ENCODE measurements around the gene MRPL38.

The MRPL38 gene

DNA sequence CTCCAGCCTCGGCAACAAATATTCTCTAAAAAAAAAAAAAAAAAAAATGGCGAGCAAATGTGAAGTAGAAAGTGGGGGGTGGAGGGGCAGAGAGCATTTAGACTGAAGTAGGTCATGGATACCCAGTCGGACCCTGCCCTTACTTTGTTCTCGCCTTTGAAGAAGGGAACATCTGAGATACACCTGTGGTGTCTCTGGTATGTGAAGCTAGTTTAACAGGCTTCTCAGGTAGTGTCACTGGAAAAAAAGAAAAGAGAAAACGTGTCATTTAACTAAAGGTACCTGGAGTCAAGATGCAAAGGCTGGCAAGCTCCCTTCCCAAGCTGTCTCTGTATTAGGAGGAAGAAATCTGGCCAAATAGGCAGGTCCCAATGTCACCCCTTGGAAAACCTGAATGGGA, 28.2 kb upstream of the MRPL38 start:
- peaks cover 4% of the 10 kb centered on the region for H3K36me3 ChIP-seq (ENCODE audit: control insufficient read depth, insufficient read depth, low read length)
- H3K4me1 ChIP-seq (ENCODE audit: control insufficient read depth, insufficient read depth, low read length), result no peaks in the 10 kb centered on the region
- H3K9me3 ChIP-seq (ENCODE audit: control insufficient read depth, low read length), result no peaks in the 10 kb centered on the region
- 92 to 94% methylated on average over 5 of the region's 5 CpGs for WGBS, 2 experiments
- H3K27me3 ChIP-seq (ENCODE audit: control insufficient read depth, insufficient read depth, low read length, poor library complexity, severe bottlenecking), result no peaks in the 10 kb centered on the region
- no peak overlapping the region for H3K4me3 ChIP-seq (ENCODE audit: insufficient read depth, low read depth, low read length)
- H3K27ac ChIP-seq (ENCODE audit: insufficient read depth, low read depth, low read length, poor library complexity, severe bottlenecking), result no peak overlapping the region

GRCh38 chr17:75931062-75931461, 26.4 kb upstream of the MRPL38 start:
- H3K4me1 ChIP-seq (ENCODE audit: control insufficient read depth, insufficient read depth, low read length), result no peaks in the 10 kb centered on the region
- no peak overlapping the region for H3K27ac ChIP-seq (ENCODE audit: insufficient read depth, low read depth, low read length, poor library complexity, severe bottlenecking)
- no peak overlapping the region for H3K4me3 ChIP-seq (ENCODE audit: insufficient read depth, low read depth, low read length)
- H3K27me3 ChIP-seq (ENCODE audit: control insufficient read depth, insufficient read depth, low read length, poor library complexity, severe bottlenecking), result no peaks in the 10 kb centered on the region
- no peaks in the 10 kb centered on the region for H3K9me3 ChIP-seq (ENCODE audit: control insufficient read depth, low read length)
- 89 to 91% methylated on average over 4 of the region's 4 CpGs for WGBS, 2 experiments
- peaks cover 4% of the 10 kb centered on the region for H3K36me3 ChIP-seq (ENCODE audit: control insufficient read depth, insufficient read depth, low read length)

DNA sequence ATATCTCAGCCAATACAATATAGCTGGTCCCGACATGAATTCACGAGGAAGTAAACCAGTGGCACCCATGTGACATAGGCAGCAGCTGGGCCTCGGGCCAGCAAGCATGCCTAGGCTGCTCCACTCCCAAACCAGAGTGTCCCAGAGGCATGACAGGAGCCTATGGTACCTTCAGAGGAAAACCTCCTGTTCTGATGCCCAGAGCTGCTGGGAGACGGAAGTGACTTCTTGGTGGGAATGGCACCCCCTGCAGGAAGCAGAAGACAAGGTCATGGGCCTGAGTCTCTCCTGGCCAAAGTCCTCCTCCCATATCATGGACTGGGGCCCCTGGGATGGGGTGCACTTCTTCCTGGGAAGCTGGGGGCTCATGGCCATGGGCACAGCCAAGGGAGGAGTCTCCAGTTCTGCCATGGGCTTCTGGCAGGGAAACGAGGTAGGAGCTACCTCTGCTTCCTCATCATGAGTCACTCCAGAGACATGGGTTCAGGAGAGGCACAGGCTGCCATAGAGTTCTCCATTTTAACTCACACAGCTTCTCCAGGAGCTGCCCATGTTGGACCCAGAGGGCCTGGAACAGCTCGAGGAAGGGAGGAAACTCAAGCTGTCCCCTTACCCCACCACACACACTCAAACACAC, 22.7 kb upstream of the MRPL38 start:
- Histone ChIP-seq H3K27me3 (ENCODE audit: control insufficient read depth, insufficient read depth, low read length, poor library complexity, severe bottlenecking) (no peaks in the 10 kb centered on the region), H3K9me3 (ENCODE audit: control insufficient read depth, low read length) (no peaks in the 10 kb centered on the region), H3K36me3 (ENCODE audit: control insufficient read depth, insufficient read depth, low read length) (peaks cover 4% of the 10 kb centered on the region), H3K4me1 (ENCODE audit: control insufficient read depth, insufficient read depth, low read length) (no peaks in the 10 kb centered on the region), H3K27ac (ENCODE audit: insufficient read depth, low read depth, low read length, poor library complexity, severe bottlenecking) (no peak overlapping the region), H3K4me3 (ENCODE audit: insufficient read depth, low read depth, low read length) (no peak overlapping the region)
- WGBS, 2 experiments, result 84 to 89% methylated on average over 6 of the region's 6 CpGs

- H3K4me1 ChIP-seq (ENCODE audit: control insufficient read depth, insufficient read depth, low read length), result no peaks in the 10 kb centered on the region
- H3K27ac ChIP-seq (ENCODE audit: insufficient read depth, low read depth, low read length, poor library complexity, severe bottlenecking), result no peak overlapping the region
- 90% methylated on average over 4 of the region's 4 CpGs for WGBS, 2 experiments
- H3K36me3 ChIP-seq (ENCODE audit: control insufficient read depth, insufficient read depth, low read length), result peaks cover 4% of the 10 kb centered on the region
- no peaks in the 10 kb centered on the region for H3K9me3 ChIP-seq (ENCODE audit: control insufficient read depth, low read length)
- H3K4me3 ChIP-seq (ENCODE audit: insufficient read depth, low read depth, low read length), result no peak overlapping the region
- no peaks in the 10 kb centered on the region for H3K27me3 ChIP-seq (ENCODE audit: control insufficient read depth, insufficient read depth, low read length, poor library complexity, severe bottlenecking)
Observed at GRCh38 chr17:75926456-75926855, 21.8 kb upstream of the MRPL38 start.

DNA sequence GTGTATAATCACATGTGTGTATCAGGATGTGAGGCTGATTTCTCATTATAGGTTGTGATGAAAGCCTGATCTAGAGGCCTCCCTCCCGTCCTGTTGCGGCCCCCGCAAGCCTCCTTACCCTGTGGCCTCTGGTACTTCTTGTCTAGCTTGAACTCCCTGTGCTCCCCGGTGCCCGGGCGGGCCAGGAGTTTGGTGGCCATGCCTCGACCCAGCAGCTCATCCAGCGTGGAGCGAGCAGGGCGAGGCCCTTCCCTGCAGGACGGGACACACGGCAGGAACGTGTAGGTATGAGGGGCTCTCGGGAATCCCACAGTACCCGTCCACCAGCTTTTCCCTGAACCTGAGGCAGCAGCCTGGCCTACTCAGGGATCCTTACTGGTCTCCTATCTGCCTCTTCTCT, 21.2 kb upstream of the MRPL38 start:
- H3K9me3 ChIP-seq (ENCODE audit: control insufficient read depth, low read length), result no peaks in the 10 kb centered on the region
- no peak overlapping the region for H3K27ac ChIP-seq (ENCODE audit: insufficient read depth, low read depth, low read length, poor library complexity, severe bottlenecking)
- H3K4me1 ChIP-seq (ENCODE audit: control insufficient read depth, insufficient read depth, low read length), result no peaks in the 10 kb centered on the region
- H3K27me3 ChIP-seq (ENCODE audit: control insufficient read depth, insufficient read depth, low read length, poor library complexity, severe bottlenecking), result no peaks in the 10 kb centered on the region
- WGBS, 2 experiments, result 95 to 97% methylated on average over 15 of the region's 15 CpGs
- no peak overlapping the region for H3K4me3 ChIP-seq (ENCODE audit: insufficient read depth, low read depth, low read length)
- H3K36me3 ChIP-seq (ENCODE audit: control insufficient read depth, insufficient read depth, low read length), result peaks cover under 1% of the 10 kb centered on the region

- Histone ChIP-seq H3K9me3 (ENCODE audit: control insufficient read depth, low read length) (no peaks in the 10 kb centered on the region), H3K27ac (ENCODE audit: insufficient read depth, low read depth, low read length, poor library complexity, severe bottlenecking) (no peak overlapping the region), H3K4me3 (ENCODE audit: insufficient read depth, low read depth, low read length) (no peak overlapping the region), H3K27me3 (ENCODE audit: control insufficient read depth, insufficient read depth, low read length, poor library complexity, severe bottlenecking) (no peaks in the 10 kb centered on the region), H3K36me3 (ENCODE audit: control insufficient read depth, insufficient read depth, low read length) (no peaks in the 10 kb centered on the region), H3K4me1 (ENCODE audit: control insufficient read depth, insufficient read depth, low read length) (no peaks in the 10 kb centered on the region)
- WGBS, 2 experiments, result 92 to 95% methylated on average over 11 of the region's 11 CpGs
Observed at GRCh38 chr17:75925103-75925502, 20.4 kb upstream of the MRPL38 start.

DNA sequence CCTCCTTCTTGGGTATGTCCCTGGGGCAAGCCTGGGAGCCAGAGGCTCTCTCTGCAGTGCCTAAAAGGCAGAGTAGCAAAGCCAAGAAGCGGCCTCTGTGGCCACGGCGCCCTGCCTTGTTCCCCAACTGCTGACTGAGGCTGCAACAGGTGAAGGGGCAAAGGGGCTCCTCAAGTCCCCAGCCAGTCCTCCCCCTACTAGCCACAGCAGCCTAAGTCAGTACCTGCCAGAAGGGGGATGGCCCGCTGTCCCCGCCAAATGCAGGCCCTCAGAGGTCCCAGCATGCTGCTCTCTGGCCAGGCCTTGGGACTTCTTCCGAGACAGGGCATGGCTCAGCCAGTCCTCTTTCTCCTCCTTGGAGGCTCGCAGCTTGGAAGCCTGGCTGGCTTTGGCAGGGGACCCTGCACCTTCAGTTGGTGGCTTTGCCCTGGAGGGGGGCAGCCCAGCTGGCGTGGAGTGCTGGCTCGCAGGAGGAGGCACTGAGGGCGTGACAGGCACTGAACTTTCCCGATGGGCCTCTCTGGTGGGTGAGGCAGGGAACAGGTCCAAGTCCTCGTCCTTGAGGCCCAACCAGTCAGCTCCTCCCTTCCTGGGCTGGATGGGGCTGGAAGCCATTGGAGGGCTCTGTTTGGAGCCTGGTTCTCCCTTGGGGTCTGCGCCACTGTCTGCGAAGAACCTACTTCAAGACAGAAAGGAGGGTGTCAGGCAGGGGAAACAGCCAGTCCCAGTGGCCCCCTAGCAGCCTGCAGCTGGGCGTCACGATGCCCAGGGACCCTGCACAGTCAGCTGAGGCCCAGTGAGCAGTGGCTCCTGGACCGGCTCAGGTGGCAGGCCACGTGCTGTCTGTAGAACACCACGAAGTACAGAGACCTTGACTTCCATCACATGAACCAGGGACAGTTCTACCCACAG, 18.5 kb upstream of the MRPL38 start:
- Histone ChIP-seq H3K27ac (ENCODE audit: insufficient read depth, low read depth, low read length, poor library complexity, severe bottlenecking) (no peak overlapping the region), H3K27me3 (ENCODE audit: control insufficient read depth, insufficient read depth, low read length, poor library complexity, severe bottlenecking) (no peaks in the 10 kb centered on the region), H3K4me1 (ENCODE audit: control insufficient read depth, insufficient read depth, low read length) (no peaks in the 10 kb centered on the region), H3K4me3 (ENCODE audit: insufficient read depth, low read depth, low read length) (no peak overlapping the region), H3K9me3 (ENCODE audit: control insufficient read depth, low read length) (no peaks in the 10 kb centered on the region), H3K36me3 (ENCODE audit: control insufficient read depth, insufficient read depth, low read length) (no peaks in the 10 kb centered on the region)
- WGBS, 2 experiments, result 91 to 95% methylated on average over 19 of the region's 19 CpGs

GRCh38 chr17:75922173-75922961, 17.7 kb upstream of the MRPL38 start:
- H3K4me1 ChIP-seq (ENCODE audit: control insufficient read depth, insufficient read depth, low read length), result no peaks in the 10 kb centered on the region
- H3K27ac ChIP-seq (ENCODE audit: insufficient read depth, low read depth, low read length, poor library complexity, severe bottlenecking), result no peak overlapping the region
- 93% methylated on average over 18 of the region's 18 CpGs for WGBS, 2 experiments
- H3K9me3 ChIP-seq (ENCODE audit: control insufficient read depth, low read length), result no peaks in the 10 kb centered on the region
- no peaks in the 10 kb centered on the region for H3K36me3 ChIP-seq (ENCODE audit: control insufficient read depth, insufficient read depth, low read length)
- H3K27me3 ChIP-seq (ENCODE audit: control insufficient read depth, insufficient read depth, low read length, poor library complexity, severe bottlenecking), result no peaks in the 10 kb centered on the region
- no peak overlapping the region for H3K4me3 ChIP-seq (ENCODE audit: insufficient read depth, low read depth, low read length)

DNA sequence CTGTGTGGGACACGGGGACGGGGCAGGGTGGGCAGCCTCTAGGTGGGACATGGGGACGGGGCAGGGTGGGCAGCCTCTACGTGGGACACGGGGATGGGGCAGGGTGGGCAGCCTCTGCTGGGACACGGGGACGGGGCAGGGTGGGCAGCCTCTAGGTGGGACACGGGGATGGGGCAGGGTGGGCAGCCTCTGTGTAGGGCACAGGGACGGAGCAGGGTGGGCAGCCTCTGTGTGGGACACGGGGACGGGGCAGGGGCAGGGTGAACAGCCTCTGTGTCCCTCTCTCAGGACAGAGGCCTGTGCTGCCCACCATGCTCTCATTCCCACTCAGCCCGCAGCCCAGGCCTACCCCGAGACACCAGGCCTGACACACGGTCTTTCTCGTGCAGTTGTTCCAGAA, 16.9 kb upstream of the MRPL38 start:
- Histone ChIP-seq H3K27me3 (ENCODE audit: control insufficient read depth, insufficient read depth, low read length, poor library complexity, severe bottlenecking) (no peaks in the 10 kb centered on the region), H3K36me3 (ENCODE audit: control insufficient read depth, insufficient read depth, low read length) (no peaks in the 10 kb centered on the region), H3K4me3 (ENCODE audit: insufficient read depth, low read depth, low read length) (no peak overlapping the region), H3K4me1 (ENCODE audit: control insufficient read depth, insufficient read depth, low read length) (no peaks in the 10 kb centered on the region), H3K27ac (ENCODE audit: insufficient read depth, low read depth, low read length, poor library complexity, severe bottlenecking) (no peak overlapping the region), H3K9me3 (ENCODE audit: control insufficient read depth, low read length) (no peaks in the 10 kb centered on the region)
- WGBS, 2 experiments, result 95% methylated on average over 15 of the region's 15 CpGs

GRCh38 chr17:75920045-75920560, 15.4 kb upstream of the MRPL38 start:
- Histone ChIP-seq H3K4me3 (ENCODE audit: insufficient read depth, low read depth, low read length) (no peak overlapping the region), H3K27me3 (ENCODE audit: control insufficient read depth, insufficient read depth, low read length, poor library complexity, severe bottlenecking) (no peaks in the 10 kb centered on the region), H3K9me3 (ENCODE audit: control insufficient read depth, low read length) (no peaks in the 10 kb centered on the region), H3K27ac (ENCODE audit: insufficient read depth, low read depth, low read length, poor library complexity, severe bottlenecking) (no peak overlapping the region), H3K4me1 (ENCODE audit: control insufficient read depth, insufficient read depth, low read length) (no peaks in the 10 kb centered on the region), H3K36me3 (ENCODE audit: control insufficient read depth, insufficient read depth, low read length) (no peaks in the 10 kb centered on the region)
- 85 to 87% methylated on average over 11 of the region's 11 CpGs for WGBS, 2 experiments

All from ectodermal cell (in vitro differentiated cells).